Activated T-cell treated with anti-CD3 and anti-CD28 coated beads, Interleukin-2, amount 50 U/mL, for 24 hours (primary cell): ENCODE results near the gene KIAA1217.

Experiments used
- DNase-seq: peaks from one replicate; pipeline ENCODE4 v3.0.0-alpha.2; 2020
- H3K27ac Mint-ChIP-seq: 2 replicates; pipeline ENCODE4 v1.8.0; 2020; ENCODE audit warnings: mild to moderate bottlenecking, mixed read lengths
- H3K27me3 Mint-ChIP-seq: 2 replicates; pipeline ENCODE4 v1.8.0; 2020; ENCODE audit warnings: mixed read lengths
- H3K36me3 Mint-ChIP-seq: 2 replicates; pipeline ENCODE4 v1.8.0; 2020; ENCODE audit warnings: low read depth, mixed read lengths
- H3K4me1 Mint-ChIP-seq: 2 replicates; pipeline ENCODE4 v1.8.0; 2020; ENCODE audit warnings: low read depth, mixed read lengths
- H3K4me3 Mint-ChIP-seq: 2 replicates; pipeline ENCODE4 v1.8.0; 2020; ENCODE audit warnings: mild to moderate bottlenecking, moderate library complexity, mixed read lengths
- H3K9me3 Mint-ChIP-seq: 2 replicates; pipeline ENCODE4 v1.8.0; 2020; ENCODE audit warnings: mixed read lengths

Gene KIAA1217

DNA sequence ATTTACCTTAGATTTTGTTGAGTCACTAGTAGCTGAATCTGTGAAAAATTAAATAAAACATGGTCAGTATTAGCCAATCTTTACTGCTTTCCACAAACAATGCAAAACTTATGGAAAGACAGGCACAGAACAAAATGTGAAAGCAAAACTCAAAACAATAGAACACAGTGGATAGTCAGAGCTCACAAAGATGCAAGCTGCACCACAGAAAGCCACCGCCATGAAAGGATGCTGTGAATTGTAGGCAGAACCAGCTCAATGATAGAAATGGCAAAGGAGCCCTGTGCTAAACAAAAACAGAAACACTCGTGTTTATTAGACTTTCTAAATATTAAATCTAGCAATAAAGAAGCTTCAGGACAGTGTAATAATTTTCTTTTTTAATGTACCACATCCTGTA lies 380.3 kb downstream of the KIAA1217 start:
- no peak for DNase-seq
- Mint-ChIP-seq H3K9me3 (no peaks in the 10 kb centered on the region), H3K36me3 (peaks cover 74% of the 10 kb centered on the region), H3K27ac (no peak overlapping the region), H3K27me3 (no peaks in the 10 kb centered on the region), H3K4me1 (peaks cover 14% of the 10 kb centered on the region), H3K4me3 (no peak overlapping the region)

DNA sequence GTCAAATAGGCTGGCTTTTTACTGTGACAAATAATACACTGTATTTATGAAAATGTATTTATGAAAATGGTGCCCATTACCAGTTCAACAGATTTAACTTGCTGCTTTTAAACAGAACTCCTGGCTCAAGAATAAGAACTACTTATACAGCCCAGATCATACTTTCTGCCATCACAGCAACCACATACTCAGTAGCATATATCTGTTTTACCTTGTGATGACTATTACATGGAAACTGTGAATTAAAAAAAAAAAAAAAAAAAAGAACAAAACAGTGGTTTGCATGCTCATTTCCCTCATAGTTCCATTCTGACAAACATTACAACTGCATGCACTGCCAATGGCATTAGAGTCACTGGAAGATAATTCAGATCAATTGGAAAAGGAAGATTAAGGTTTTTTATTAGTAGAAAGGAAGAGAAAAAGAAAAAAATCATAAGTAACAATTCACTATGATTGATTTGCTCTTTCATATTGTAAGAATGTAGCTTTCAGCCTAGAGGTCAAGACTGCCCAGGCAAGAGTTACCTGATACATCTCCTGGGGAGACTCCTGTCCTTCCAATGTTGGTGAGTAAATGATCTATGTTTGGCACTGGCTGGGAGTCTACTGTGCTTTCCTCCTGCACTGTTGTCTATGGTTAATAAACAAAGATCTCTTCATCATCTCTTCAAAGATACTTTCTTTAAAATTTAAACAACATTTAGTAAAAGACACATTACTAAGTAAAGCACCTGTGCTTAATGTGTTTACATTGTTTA lies 381.9 kb downstream of the KIAA1217 start:
- peaks cover 14% of the 10 kb centered on the region for H3K4me1 Mint-ChIP-seq
- H3K36me3 Mint-ChIP-seq: peaks cover 76% of the 10 kb centered on the region
- no peak overlapping the region for H3K4me3 Mint-ChIP-seq
- DNase-seq: no peak
- no peaks in the 10 kb centered on the region for H3K27me3 Mint-ChIP-seq
- no peak overlapping the region for H3K27ac Mint-ChIP-seq
- H3K9me3 Mint-ChIP-seq: no peaks in the 10 kb centered on the region

DNA sequence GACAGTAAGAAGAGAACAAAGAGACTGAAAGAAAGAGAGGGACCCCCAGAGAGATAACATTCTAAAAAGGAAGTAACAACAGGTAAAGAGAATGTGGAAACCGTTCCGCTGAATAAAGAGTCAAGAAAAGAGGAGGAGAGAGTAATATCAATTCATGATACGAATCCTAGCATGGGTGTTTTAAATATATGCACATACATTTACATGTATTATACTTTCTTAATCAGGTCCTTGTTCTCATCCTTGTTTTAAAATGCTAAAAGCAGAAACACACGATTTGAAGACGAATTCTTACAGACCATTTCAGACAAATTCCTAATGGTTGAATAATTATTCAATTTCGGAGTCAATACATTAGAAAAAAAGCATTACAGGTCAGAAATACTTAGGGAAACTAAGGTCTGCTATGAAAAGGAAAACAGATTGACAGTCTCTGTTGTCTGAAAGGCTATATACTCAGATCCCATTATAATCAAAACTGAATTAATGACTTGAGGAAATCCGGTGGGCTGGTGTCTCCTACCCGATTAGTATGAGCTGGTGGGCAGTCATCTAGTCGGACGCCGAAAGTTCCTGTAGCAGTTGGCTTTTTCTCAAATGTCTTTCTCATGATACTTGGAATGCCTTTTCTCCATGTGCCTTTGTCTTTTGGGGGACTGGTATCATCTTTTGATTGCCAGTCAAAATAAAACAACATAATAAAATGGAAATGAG lies 387.4 kb downstream of the KIAA1217 start:
- H3K9me3 Mint-ChIP-seq: no peaks in the 10 kb centered on the region
- peaks cover 76% of the 10 kb centered on the region for H3K36me3 Mint-ChIP-seq
- H3K4me1 Mint-ChIP-seq: peaks cover 5% of the 10 kb centered on the region
- H3K4me3 Mint-ChIP-seq: no peak overlapping the region
- no peak overlapping the region for H3K27ac Mint-ChIP-seq
- H3K27me3 Mint-ChIP-seq: no peaks in the 10 kb centered on the region
- DNase-seq: no peak

DNA sequence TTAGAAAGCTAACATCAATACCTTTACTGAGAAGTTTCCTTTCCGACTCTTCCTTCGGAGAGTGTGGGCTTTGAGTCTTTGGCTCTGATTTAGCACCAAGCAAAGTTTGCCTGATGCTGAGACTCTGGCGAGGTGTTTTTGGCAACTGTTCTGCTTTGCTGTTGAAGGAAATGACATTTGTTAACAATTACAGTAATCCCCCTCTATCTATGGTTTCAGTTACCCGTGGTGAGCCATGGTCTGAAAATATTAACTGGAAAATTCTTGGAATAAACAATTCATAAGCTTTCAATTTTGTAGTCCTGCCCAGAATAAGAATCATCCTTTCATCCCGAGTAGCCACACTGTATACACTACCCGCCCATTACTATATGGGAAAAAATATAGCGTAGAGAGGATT lies 388.5 kb downstream of the KIAA1217 start:
- H3K9me3 Mint-ChIP-seq: no peaks in the 10 kb centered on the region
- no peak overlapping the region for H3K27ac Mint-ChIP-seq
- peaks cover 72% of the 10 kb centered on the region for H3K36me3 Mint-ChIP-seq
- H3K4me3 Mint-ChIP-seq: no peak overlapping the region
- peaks cover 8% of the 10 kb centered on the region for H3K4me1 Mint-ChIP-seq
- no peak for DNase-seq
- no peaks in the 10 kb centered on the region for H3K27me3 Mint-ChIP-seq
